Suprapubic skin (tissue), 4 donors: ENCODE data around the gene NUP35.

Experiments
- CTCF ChIP-seq, 2 donors: fragments of 200-600 bp in 1 of 2; fragments of 450-650 bp in 1 of 2; sonication (generic) in 1 of 2; IDR thresholded peaks; one replicate each; pipeline ENCODE4 v1.5.1; 2016 to 2019; ENCODE audit warnings: antibody characterized with exemption in 2 of 2, mild to moderate bottlenecking in 1 of 2, moderate library complexity in 1 of 2
- EP300 ChIP-seq: sonication (generic); formaldehyde crosslinking; IDR thresholded peaks from one replicate; pipeline ENCODE4 v1.6.1; 2017; ENCODE audit warnings: antibody characterized with exemption
- POLR2A ChIP-seq, 2 donors: fragments of 450-650 bp; IDR thresholded peaks; one replicate each; pipeline ENCODE4 v1.6.1; 2017; ENCODE audit warnings: antibody characterized with exemption in 2 of 2, mild to moderate bottlenecking in 2 of 2, moderate library complexity in 2 of 2
- POLR2AphosphoS5 ChIP-seq, 3 donors: sonication (generic); formaldehyde crosslinking; IDR thresholded peaks; one replicate each; pipeline ENCODE4 v1.6.1; 2017; ENCODE audit warnings: antibody characterized with exemption in 3 of 3

- no peak for TF ChIP-seq CTCF (IDR thresholded peaks at IDR 0.05)
- TF ChIP-seq POLR2A (IDR thresholded peaks at IDR 0.05), result no peak
- TF ChIP-seq POLR2AphosphoS5 (IDR thresholded peaks at IDR 0.05), result no peak
- TF ChIP-seq EP300, result no peak
These were observed 32.3 kb upstream of the NUP35 start for GRCh38 chr2:183091954-183092345.
